Uterus (tissue), 4 donors: ENCODE data around the gene DNAH8. TPM values are rescaled to one million over a fixed set of nuclear protein-coding genes. Genes with fewer than 3 reads are reported as not detected.

Experiments
- DNase-seq, 2 donors: peaks; one replicate each; pipeline ENCODE4 v3.0.0-alpha.2; 2019 to 2020
- H3K27ac ChIP-seq, 2 donors: fragments of 200-600 bp; sonication (generic); 1 replicate in 1 of 2; 2 replicates in 1 of 2; pipeline ENCODE4 v1.5.1; 2016 to 2018
- H3K27me3 ChIP-seq, 2 donors: fragments of 200-600 bp; sonication (generic); one replicate each; pipeline ENCODE4 v1.5.1; 2018 to 2019; ENCODE audit warnings: control low read depth in 1 of 2
- H3K36me3 ChIP-seq, 2 donors: fragments of 200-600 bp; sonication (generic); one replicate each; pipeline ENCODE4 v1.5.1; 2019; ENCODE audit warnings: control low read depth in 1 of 2
- H3K4me1 ChIP-seq, 2 donors: fragments of 200-600 bp; sonication (generic); one replicate each; pipeline ENCODE4 v1.5.1; 2018 to 2019; ENCODE audit warnings: control low read depth in 1 of 2
- H3K4me3 ChIP-seq, 2 donors: fragments of 200-600 bp; sonication (generic); 1 replicate in 1 of 2; 2 replicates in 1 of 2; pipeline ENCODE4 v1.5.1; 2018 to 2019; ENCODE audit warnings: mild to moderate bottlenecking in 1 of 2
- H3K9me3 ChIP-seq, 2 donors: fragments of 200-600 bp; sonication (generic); one replicate each; pipeline ENCODE4 v1.5.1; 2019; ENCODE audit warnings: control low read depth in 1 of 2
- POLR2A ChIP-seq, 2 donors: fragments of 450-650 bp; IDR thresholded peaks; one replicate each; pipeline ENCODE4 v1.6.1; 2016; ENCODE audit warnings: antibody characterized with exemption in 2 of 2, mild to moderate bottlenecking in 1 of 2, moderate library complexity in 1 of 2
- intact Hi-C: fragments of 100-400 bp; cut with DNase I; formaldehyde crosslinking; loops from one replicate; pipeline ENCODE4 v1.15.1; 2023; ENCODE audit warnings: low total_unique reads
- total RNA-seq, 4 donors: library from RNA; depleted of rRNA in 3 of 4; stranded (reverse); fragments of >200 nt in 3 of 4; gene quantifications; one replicate each; pipeline versions ENCODE4 v1.1.0 to v1.2.4, GENCODE V29; 2014 to 2023
- TF ChIP-seq, protein P1 (sequence below), 4 experiments: fragments of 200-600 bp in 2 of 4; fragments of 450-650 bp in 2 of 4; sonication (generic) in 2 of 4; IDR thresholded peaks; one replicate each; pipeline ENCODE4 v1.5.1; 2016 to 2019; ENCODE audit warnings: antibody characterized with exemption in 4 of 4, mild to moderate bottlenecking in 2 of 4, moderate library complexity in 1 of 4
- donor health status: DM: yes; HTN: yes; CAD: no.

DNAH8 gene
- total RNA-seq, 4 donors from 2014 or later = 0.03 to 0.69 TPM; not detected in 2

DNA sequence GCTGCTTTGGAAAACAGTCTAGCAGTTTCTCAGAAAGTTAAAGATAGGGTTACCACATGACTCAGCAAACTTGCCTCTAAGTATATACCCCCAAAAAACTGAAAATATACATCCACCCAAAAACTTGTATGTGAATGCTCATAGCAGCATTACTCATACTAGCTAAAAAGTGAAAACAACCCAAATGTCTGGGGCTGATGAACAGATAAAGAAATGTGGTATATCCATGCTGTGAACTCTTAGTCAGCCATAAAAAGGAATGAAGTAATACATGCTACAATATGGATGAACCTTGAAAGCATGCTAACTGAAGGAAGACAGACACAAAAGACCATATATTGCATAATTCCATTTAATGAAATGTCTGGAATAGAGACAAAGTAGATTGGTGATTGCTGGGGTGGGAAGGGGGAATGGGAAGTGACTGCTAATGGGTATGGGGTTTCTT, 253.6 kb downstream of the DNAH8 start:
- no peak overlapping the region for H3K27ac ChIP-seq
- H3K9me3 ChIP-seq = no peaks in the 10 kb centered on the region
- no peak overlapping the region for H3K4me3 ChIP-seq
- TF ChIP-seq, protein P1, sequence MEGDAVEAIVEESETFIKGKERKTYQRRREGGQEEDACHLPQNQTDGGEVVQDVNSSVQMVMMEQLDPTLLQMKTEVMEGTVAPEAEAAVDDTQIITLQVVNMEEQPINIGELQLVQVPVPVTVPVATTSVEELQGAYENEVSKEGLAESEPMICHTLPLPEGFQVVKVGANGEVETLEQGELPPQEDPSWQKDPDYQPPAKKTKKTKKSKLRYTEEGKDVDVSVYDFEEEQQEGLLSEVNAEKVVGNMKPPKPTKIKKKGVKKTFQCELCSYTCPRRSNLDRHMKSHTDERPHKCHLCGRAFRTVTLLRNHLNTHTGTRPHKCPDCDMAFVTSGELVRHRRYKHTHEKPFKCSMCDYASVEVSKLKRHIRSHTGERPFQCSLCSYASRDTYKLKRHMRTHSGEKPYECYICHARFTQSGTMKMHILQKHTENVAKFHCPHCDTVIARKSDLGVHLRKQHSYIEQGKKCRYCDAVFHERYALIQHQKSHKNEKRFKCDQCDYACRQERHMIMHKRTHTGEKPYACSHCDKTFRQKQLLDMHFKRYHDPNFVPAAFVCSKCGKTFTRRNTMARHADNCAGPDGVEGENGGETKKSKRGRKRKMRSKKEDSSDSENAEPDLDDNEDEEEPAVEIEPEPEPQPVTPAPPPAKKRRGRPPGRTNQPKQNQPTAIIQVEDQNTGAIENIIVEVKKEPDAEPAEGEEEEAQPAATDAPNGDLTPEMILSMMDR (IDR thresholded peaks at IDR 0.05) = no peak
- no peak for TF ChIP-seq POLR2A (IDR thresholded peaks at IDR 0.05)
- H3K36me3 ChIP-seq = no peaks in the 10 kb centered on the region
- DNase-seq = no peak
- H3K4me1 ChIP-seq = no peaks in the 10 kb centered on the region
- no peaks in the 10 kb centered on the region for H3K27me3 ChIP-seq
- intact Hi-C loops = no loop called here

DNA sequence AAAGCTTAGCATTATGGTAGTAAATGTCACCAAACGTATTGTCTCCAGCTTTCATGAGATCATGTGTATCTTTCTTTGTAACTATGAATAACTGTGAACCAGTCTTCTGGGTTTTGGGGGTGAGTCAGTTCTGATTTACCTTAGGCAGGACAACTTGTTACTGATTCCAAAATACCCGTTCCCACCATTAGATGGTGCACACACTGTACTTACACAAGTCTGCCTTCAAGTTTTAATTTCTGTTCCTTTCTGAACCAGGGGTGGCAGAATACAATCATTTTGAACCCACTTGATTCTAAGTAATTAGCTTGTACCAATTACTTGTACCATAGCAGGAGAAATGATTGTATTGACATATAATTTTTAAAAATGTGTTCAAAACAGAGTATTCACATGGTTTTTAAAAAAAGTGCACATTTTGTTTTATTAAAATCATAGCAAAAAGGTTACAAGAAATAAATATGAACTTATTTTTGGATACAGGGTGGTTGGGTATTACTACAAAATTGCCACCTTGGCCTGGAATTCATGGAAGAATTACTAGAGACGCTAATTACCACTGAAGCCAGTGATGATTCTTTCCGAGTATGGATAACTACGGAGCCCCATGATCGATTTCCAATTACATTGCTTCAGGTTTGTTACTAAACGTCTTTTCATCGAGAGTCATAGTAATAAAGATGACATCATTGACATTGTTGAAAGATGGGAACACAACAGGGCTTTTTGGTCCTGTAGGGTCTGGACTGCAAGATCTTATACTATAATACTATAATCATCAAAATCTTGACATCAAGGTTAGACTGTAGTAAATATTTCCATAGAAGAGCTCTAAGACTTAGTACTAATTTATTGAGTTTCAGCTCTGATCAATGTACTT, 258.3 kb downstream of the DNAH8 start:
- Histone ChIP-seq H3K4me3 (no peak overlapping the region), H3K27me3 (peaks cover 0 to 8% of the 10 kb centered on the region in 2 donors), H3K4me1 (no peaks in the 10 kb centered on the region), H3K9me3 (no peaks in the 10 kb centered on the region), H3K27ac (no peak overlapping the region), H3K36me3 (no peaks in the 10 kb centered on the region)
- DNase-seq = no peak
- TF ChIP-seq, protein P1 (IDR thresholded peaks at IDR 0.05) = peak; percentile 35 to 53 (median 38)
- no peak for TF ChIP-seq POLR2A (IDR thresholded peaks at IDR 0.05)
- intact Hi-C loops = no loop called here

DNA sequence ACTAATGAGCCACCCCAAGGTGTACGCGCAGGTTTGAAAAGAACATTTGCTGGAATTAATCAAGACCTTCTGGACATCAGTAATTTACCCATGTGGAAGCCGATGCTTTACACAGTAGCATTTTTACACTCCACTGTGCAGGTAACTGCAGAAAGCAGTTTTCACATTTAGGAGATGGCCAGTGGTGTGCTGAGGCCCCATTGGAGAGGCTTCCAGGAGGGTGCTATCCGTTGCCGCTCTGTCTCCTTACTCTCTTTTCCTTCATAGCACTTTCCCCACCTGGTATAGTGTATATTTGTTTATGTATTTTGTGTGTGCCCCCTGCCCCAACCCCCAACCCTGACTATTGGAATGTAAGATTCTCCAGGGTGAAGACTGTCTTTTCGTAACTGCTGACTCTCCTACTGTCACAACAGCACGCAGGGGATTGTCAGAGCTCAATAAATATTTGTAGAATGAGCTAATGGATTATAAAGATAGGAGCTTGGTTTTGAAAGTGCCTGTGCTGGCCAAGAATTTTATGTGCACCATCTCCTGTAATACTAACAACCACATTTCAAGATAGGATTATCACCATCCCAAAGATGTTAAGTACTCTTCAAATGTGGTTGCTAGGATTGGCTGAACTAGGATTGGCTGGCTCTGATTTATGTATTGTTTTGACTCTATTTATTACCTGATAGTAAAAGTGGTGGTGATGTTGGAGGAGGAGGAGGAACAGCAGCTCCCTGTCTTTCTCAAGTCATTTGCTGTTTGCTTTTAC, 259.5 kb downstream of the DNAH8 start:
- Histone ChIP-seq H3K9me3 (no peaks in the 10 kb centered on the region), H3K4me1 (no peaks in the 10 kb centered on the region), H3K27me3 (peaks cover 0 to 15% of the 10 kb centered on the region in 2 donors), H3K4me3 (no peak overlapping the region), H3K27ac (no peak overlapping the region), H3K36me3 (no peaks in the 10 kb centered on the region)
- no peak for DNase-seq
- intact Hi-C loops = no loop called here
- TF ChIP-seq, protein P1 (IDR thresholded peaks at IDR 0.05) = no peak
- no peak for TF ChIP-seq POLR2A (IDR thresholded peaks at IDR 0.05)

DNA sequence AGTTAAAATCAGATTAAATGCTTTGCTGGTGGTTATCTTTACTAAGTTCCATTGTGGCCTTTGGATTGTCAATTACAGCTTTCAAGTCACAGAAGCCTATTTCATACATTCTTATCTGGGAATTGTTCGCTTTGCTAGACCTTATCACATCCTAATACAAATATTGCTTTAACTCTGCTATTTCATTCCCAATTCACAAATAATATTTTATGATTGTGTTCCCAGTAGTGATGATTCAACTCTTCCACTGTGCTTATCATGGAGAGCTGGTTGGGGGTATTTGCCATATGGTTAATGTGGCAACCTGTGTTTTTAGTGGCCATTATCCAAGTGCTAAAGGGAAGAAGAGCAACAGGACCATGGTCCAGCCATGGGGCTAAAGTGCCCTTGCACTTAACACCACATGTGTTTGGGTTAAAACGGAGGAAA, 260.5 kb downstream of the DNAH8 start:
- no peak for DNase-seq
- TF ChIP-seq, protein P1 (IDR thresholded peaks at IDR 0.05) = no peak
- no peak for TF ChIP-seq POLR2A (IDR thresholded peaks at IDR 0.05)
- Histone ChIP-seq H3K4me1 (no peaks in the 10 kb centered on the region), H3K36me3 (no peaks in the 10 kb centered on the region), H3K27me3 (peaks cover 0 to 17% of the 10 kb centered on the region in 2 donors), H3K9me3 (no peaks in the 10 kb centered on the region), H3K4me3 (no peak overlapping the region), H3K27ac (no peak overlapping the region)
- intact Hi-C loops = no loop called here

DNA sequence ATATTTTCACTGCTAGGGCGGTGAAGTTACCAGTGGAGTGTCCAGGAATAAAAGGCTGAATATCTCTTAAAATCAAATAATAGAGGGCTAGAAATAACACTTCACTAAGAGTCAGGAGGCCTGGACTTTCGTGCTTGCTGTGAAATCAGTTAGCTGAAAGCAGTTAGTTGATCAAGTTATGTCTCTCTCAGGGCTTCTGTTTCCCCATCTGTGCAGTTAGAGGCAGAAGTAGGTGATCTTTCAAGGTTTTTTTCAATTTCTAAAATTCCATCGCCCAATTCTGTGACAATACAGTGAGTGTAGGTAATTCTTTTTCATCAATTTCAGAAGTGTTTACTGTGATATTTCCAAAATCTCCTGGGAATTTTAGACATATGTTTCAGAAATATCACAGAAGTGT, 260.9 kb downstream of the DNAH8 start:
- H3K36me3 ChIP-seq = no peaks in the 10 kb centered on the region
- H3K4me3 ChIP-seq = no peak overlapping the region
- H3K4me1 ChIP-seq = no peaks in the 10 kb centered on the region
- intact Hi-C loops = no loop called here
- H3K27me3 ChIP-seq = peaks cover 0 to 17% of the 10 kb centered on the region in 2 donors
- no peak for DNase-seq
- TF ChIP-seq, protein P1 (IDR thresholded peaks at IDR 0.05) = no peak
- no peak for TF ChIP-seq POLR2A (IDR thresholded peaks at IDR 0.05)
- H3K9me3 ChIP-seq = no peaks in the 10 kb centered on the region
- H3K27ac ChIP-seq = no peak overlapping the region
